CD4-positive, alpha-beta memory T cell (primary cell): ENCODE data around the gene PIAS1. TPM values are rescaled to one million over a fixed set of nuclear protein-coding genes. Genes with fewer than 3 reads are reported as not detected.
A peak's percentile ranks its signal among the peaks of the same experiment; 100 is the strongest.
"Not testable (repeated sequence)": the region's sequence is repeated elsewhere in the genome, so short reads cannot be mapped to it uniquely, and the experiment has no call there.

ENCODE experiments used
- CTCF ChIA-PET: fragments of 350-600 bp; sonication (Branson Sonifier 250); formaldehyde crosslinking; loops from one replicate; lab custom pipeline; 2021; ENCODE audit warnings: inconsistent platforms; ENCODE audit not compliant: partially characterized antibody; lab: Charles Lee
- POLR2A ChIA-PET: fragments of 350-600 bp; sonication (Branson Sonifier 250); formaldehyde crosslinking; loops from one replicate; lab custom pipeline; 2021; ENCODE audit not compliant: partially characterized antibody; lab: Charles Lee
- DNase-seq, 5 donors: peaks; one replicate each; pipeline versions ENCODE4 v3.0.0 to v3.0.0-alpha.2; 2020 to 2022; ENCODE audit warnings: mixed read lengths in 1 of 5
- H3K27ac ChIP-seq: one replicate; pipeline ENCODE4 v1.7.0; 2013; ENCODE audit warnings: low read depth, low read length
- H3K27me3 ChIP-seq: 2 replicates; pipeline ENCODE4 v1.7.0; 2013; ENCODE audit warnings: mild to moderate bottlenecking, low read length, moderate library complexity; ENCODE audit not compliant: insufficient read depth
- H3K36me3 ChIP-seq: 2 replicates; pipeline ENCODE4 v1.7.0; 2013; ENCODE audit warnings: mild to moderate bottlenecking, low read length, moderate library complexity; ENCODE audit not compliant: insufficient read depth
- H3K4me1 ChIP-seq: 2 replicates; pipeline ENCODE4 v1.7.0; 2013; ENCODE audit warnings: mild to moderate bottlenecking, low read length, moderate library complexity; ENCODE audit not compliant: insufficient read depth
- H3K4me3 ChIP-seq, 2 donors: one replicate each; pipeline ENCODE4 v1.7.0; 2013; ENCODE audit warnings: low read length in 2 of 2, mild to moderate bottlenecking in 1 of 2
- H3K9me3 ChIP-seq, 2 donors: one replicate each; pipeline ENCODE4 v1.7.0; 2013; ENCODE audit warnings: low read length in 2 of 2, control low read depth in 1 of 2; ENCODE audit not compliant: control insufficient read depth in 1 of 2
- H3K27ac Mint-ChIP-seq, 7 donors: one replicate each; pipeline ENCODE4 v1.8.0; 2020 to 2021; ENCODE audit warnings: mixed read lengths in 7 of 7, mild to moderate bottlenecking in 6 of 7, inconsistent platforms in 3 of 7, moderate library complexity in 3 of 7
- H3K27me3 Mint-ChIP-seq, 2 donors: one replicate each; pipeline ENCODE4 v1.8.0; 2020 to 2021; ENCODE audit warnings: mixed read lengths in 2 of 2
- H3K36me3 Mint-ChIP-seq, 2 donors: one replicate each; pipeline ENCODE4 v1.8.0; 2020 to 2021; ENCODE audit warnings: mixed read lengths in 2 of 2, inconsistent platforms in 1 of 2, mild to moderate bottlenecking in 1 of 2
- H3K4me1 Mint-ChIP-seq, 4 donors: one replicate each; pipeline ENCODE4 v1.8.0; 2020 to 2021; ENCODE audit warnings: mixed read lengths in 4 of 4, mild to moderate bottlenecking in 1 of 4
- H3K4me3 Mint-ChIP-seq, 8 donors: one replicate each; pipeline ENCODE4 v1.8.0; 2020 to 2021; ENCODE audit warnings: mixed read lengths in 8 of 8, mild to moderate bottlenecking in 7 of 8, moderate library complexity in 6 of 8, inconsistent platforms in 3 of 8
- H3K9me3 Mint-ChIP-seq, 8 donors: one replicate each; pipeline ENCODE4 v1.8.0; 2020 to 2021; ENCODE audit warnings: mixed read lengths in 8 of 8, mild to moderate bottlenecking in 5 of 8, inconsistent platforms in 3 of 8, moderate library complexity in 1 of 8
- intact Hi-C: fragments of 100-400 bp; cut with micrococcal nuclease; formaldehyde crosslinking; loops from one replicate; pipeline ENCODE4 v1.15.1; 2023
- polyA plus RNA-seq, 2 donors: library from polyadenylated mRNA; unstranded; fragments of 300-500 nt; fragmentation: Illumina TruSeq; gene quantifications; one replicate each; pipeline ENCODE4 v1.2.3, GENCODE V29; 2021
- total RNA-seq, 2 experiments: library from RNA; stranded (reverse); gene quantifications; one replicate each; pipeline ENCODE4 v1.2.3, GENCODE V29; 2021

The PIAS1 gene
- total and polyA plus RNA-seq, 4 experiments from 2014 or later: 86.0 to 149 (median 98.4) TPM

DNA sequence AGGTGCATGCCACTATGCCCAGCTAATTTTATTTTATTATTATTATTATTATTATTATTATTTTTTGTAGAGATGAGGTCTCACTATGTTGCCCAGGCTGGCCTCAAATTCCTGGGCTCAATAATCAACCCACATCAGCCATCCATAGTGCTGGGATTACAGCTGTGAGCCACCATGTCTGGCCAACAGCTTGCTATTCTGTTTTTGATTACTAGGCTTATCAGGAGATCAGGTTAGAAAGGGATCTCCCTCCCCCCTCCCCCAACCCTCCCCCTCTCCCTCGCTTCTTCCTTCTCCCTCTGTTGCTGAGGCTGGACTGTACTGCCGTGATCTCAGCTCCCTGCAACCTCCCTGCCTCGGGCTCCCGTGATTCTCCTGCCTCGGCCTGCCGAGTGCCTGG is 166.9 kb downstream of the PIAS1 start:
- no peaks in the 10 kb centered on the region for H3K9me3 ChIP-seq
- Mint-ChIP-seq H3K4me3 (no peak overlapping the region), H3K4me1 (peaks cover 5 to 8% (median 5%) of the 10 kb centered on the region in 4 donors), H3K9me3 (no peaks in the 10 kb centered on the region), H3K27me3 (no peaks in the 10 kb centered on the region), H3K27ac (no peak overlapping the region), H3K36me3 (peaks cover 6 to 12% of the 10 kb centered on the region in 2 donors)
- H3K36me3 ChIP-seq: no peaks in the 10 kb centered on the region
- intact Hi-C loops: no loop called here
- no peaks in the 10 kb centered on the region for H3K27me3 ChIP-seq
- H3K4me3 ChIP-seq: no peak overlapping the region
- ChIA-PET POLR2A (no interaction called here), CTCF (no interaction called here)
- no peak overlapping the region for H3K27ac ChIP-seq
- DNase-seq: no peak
- no peaks in the 10 kb centered on the region for H3K4me1 ChIP-seq

DNA sequence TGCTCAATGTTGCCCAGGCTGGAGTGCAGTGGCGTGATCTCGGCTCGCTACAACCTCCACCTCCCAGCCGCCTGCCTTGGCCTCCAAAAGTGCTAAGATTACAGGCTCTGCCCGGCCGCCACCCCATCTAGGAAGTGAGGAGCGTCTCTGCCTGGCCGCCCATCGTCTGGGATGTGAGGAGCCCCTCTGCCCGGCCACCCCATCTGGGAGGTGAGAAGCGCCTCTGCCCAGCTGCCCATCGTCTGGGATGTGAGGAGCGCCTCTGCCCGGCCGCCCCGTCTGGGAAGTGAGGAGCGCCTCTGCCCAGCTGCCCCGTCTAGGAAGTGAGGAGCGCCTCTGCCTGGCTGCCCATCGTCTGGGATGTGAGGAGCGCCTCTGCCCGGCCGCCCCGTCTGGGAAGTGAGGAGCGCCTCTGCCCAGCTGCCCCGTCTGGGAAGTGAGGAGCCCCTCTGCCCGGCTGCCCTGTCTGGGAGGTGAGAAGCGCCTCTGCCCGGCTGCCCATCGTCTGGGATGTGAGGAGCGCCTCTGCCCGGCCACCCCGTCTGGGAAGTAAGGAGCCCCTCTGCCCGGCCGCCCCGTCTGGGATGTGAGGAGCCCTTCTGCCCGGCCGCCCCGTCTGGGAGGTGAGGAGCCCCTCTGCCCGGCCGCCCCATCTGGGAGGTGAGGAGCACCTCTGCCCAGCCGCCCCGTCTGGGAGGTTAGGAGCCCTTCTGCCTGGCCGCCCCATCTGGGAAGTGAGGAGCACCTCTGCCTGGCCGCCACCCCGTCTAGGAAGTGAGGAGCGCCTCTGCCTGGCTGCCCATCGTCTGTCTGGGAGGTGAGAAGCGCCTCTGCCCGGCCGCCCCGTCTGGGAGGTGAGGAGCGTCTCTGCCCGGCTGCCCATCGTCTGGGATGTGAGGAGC is 167.7 kb downstream of the PIAS1 start:
- H3K27ac Mint-ChIP-seq, H3K4me3 Mint-ChIP-seq, DNase-seq, H3K9me3 Mint-ChIP-seq, H3K27me3 ChIP-seq, H3K36me3 Mint-ChIP-seq, H3K4me3 ChIP-seq, H3K27me3 Mint-ChIP-seq, CTCF ChIA-PET, H3K36me3 ChIP-seq, intact Hi-C loops, POLR2A ChIA-PET, H3K4me1 ChIP-seq, H3K4me1 Mint-ChIP-seq, H3K9me3 ChIP-seq, H3K27ac ChIP-seq: not testable (repeated sequence)

DNA sequence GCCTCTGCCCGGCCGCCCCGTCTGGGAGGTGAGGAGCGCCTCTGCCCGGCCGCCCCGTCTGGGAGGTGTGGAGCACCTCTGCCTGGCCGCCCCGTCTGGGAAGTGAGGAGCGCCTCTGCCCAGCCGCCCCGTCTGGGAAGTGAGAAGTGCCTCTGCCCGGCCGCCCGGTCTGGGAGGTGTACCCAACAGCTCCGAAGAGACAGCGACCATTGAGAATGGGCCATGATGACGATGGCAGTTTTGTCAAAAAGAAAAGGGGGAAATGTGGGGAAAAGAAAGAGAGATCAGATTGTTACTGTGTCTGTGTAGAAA is 168.3 kb downstream of the PIAS1 start:
- CTCF ChIA-PET: not testable (repeated sequence)

DNA sequence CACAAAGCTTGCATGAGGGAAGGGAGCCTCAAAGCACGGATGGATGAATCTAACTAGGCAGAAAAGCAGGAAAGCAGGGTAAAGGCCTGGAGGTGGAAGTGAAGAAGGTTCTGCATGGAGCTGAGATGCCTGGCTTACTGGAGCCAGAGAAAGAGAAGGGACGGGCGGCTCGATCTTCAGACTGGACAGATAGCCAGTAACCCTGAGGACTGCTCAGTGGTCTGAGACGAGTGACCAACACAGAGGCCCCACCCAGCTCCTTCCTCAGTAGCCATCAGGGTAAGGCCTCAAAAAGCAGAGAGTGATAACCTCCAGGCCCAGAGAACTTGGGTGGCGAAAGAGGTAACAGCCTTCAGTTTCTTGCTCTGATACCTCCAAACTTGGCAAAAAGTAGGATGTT is 169.1 kb downstream of the PIAS1 start:
- Mint-ChIP-seq H3K27ac (no peak overlapping the region), H3K9me3 (no peaks in the 10 kb centered on the region), H3K27me3 (no peaks in the 10 kb centered on the region), H3K4me1 (peaks cover 9 to 17% (median 12%) of the 10 kb centered on the region in 4 donors), H3K36me3 (peaks cover 0 to 4% of the 10 kb centered on the region in 2 donors), H3K4me3 (no peak overlapping the region)
- H3K27me3 ChIP-seq: no peaks in the 10 kb centered on the region
- CTCF ChIA-PET: no interaction called here
- DNase-seq: no peak
- H3K4me3 ChIP-seq: no peak overlapping the region
- no peaks in the 10 kb centered on the region for H3K9me3 ChIP-seq
- intact Hi-C loops: no loop called here
- no peaks in the 10 kb centered on the region for H3K36me3 ChIP-seq
- POLR2A ChIA-PET: no interaction called here
- peaks cover 6% of the 10 kb centered on the region for H3K4me1 ChIP-seq
- H3K27ac ChIP-seq: no peak overlapping the region

More for the DNA sequence above, 168.3 kb downstream of the PIAS1 start:
- H3K27ac Mint-ChIP-seq, H3K4me1 ChIP-seq, H3K27ac ChIP-seq, H3K4me3 ChIP-seq, H3K4me1 Mint-ChIP-seq, H3K4me3 Mint-ChIP-seq, H3K9me3 ChIP-seq, H3K36me3 Mint-ChIP-seq, POLR2A ChIA-PET, H3K27me3 Mint-ChIP-seq, H3K27me3 ChIP-seq, DNase-seq, intact Hi-C loops, H3K36me3 ChIP-seq, H3K9me3 Mint-ChIP-seq: not testable (repeated sequence)

DNA sequence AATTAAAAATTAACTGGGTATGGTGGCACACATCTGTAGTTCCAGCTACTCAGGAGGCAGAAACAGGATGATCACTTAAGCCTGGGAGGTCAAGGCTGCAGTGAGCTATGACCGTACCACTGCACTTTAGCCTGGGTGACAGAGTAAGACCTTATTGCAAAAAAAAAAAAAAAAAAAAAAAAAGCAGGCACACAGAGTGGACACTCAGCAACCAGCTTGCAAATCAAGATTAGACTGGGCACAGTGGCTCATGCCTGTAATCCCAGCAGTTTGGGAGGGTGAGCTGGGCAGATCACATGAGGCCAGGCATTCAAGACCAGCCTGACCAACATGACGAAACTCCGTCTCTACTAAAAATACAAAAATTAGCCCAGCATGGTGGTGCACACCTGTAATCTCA is 170.0 kb downstream of the PIAS1 start:
- Histone ChIP-seq H3K4me3 (no peak overlapping the region), H3K36me3 (no peaks in the 10 kb centered on the region), H3K27me3 (no peaks in the 10 kb centered on the region), H3K27ac (no peak overlapping the region), H3K4me1 (peaks cover 12% of the 10 kb centered on the region), H3K9me3 (no peaks in the 10 kb centered on the region)
- peak overlapping the region in 1 of 7 donors; percentile 68 for H3K27ac Mint-ChIP-seq
- CTCF ChIA-PET: interaction anchor here (0.7 to 1.0 kb wide), 3 partner anchors 29 to 947 kb away, joined by 3 read pairs; no protein-coding TSS in a partner anchor
- intact Hi-C loops: no loop called here
- peaks cover 16 to 26% (median 19%) of the 10 kb centered on the region in 4 donors for H3K4me1 Mint-ChIP-seq
- H3K9me3 Mint-ChIP-seq: no peaks in the 10 kb centered on the region
- no peak overlapping the region for H3K4me3 Mint-ChIP-seq
- POLR2A ChIA-PET: no interaction called here
- H3K27me3 Mint-ChIP-seq: no peaks in the 10 kb centered on the region
- H3K36me3 Mint-ChIP-seq: peaks cover 0 to 4% of the 10 kb centered on the region in 2 donors
- DNase-seq: no peak

DNA sequence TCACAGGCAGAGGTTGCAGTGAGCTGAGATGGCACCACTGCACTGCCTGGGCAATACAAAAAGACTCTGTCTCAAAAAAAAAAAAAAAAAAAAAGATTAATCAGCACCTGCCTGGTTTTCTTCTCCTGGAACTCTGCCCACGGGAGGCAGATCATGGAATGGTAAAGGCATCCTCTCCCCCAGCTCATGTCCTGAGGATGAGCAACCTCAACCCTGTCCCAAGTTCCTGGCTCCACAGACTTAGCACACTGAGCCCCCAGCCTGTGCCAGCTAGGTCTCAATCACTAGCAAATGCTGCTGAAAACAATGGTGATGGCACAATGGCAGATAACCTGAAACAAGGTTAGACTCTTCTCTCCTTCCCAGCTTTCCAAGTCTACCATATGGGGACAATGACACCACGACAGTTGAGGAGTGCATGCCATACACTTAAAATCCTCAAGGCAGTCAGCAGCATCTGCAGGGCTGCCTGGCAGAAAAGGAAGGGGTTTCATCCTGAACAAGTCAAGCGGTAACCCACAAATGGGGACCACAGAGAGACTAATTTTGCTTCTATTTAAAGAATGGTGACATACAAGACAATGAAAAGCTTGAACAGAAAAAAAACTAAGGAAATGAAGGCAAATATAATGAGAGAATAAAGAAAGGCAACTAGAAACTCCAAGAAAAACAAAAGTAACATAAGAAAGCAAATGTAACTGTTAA is 170.6 kb downstream of the PIAS1 start:
- ChIA-PET POLR2A (interaction anchor here (0.7 kb wide), 2 partner anchors 8 to 156 kb away, joined by 3 read pairs; no protein-coding TSS in a partner anchor), CTCF (interaction anchor here (0.7 to 1.0 kb wide), 3 partner anchors 28 to 948 kb away, joined by 3 read pairs; no protein-coding TSS in a partner anchor)
- peak overlapping the region in 1 of 8 donors; percentile 23 for H3K4me3 Mint-ChIP-seq
- Histone ChIP-seq H3K4me3 (no peak overlapping the region), H3K9me3 (no peaks in the 10 kb centered on the region), H3K27me3 (no peaks in the 10 kb centered on the region), H3K36me3 (no peaks in the 10 kb centered on the region), H3K4me1 (peaks cover 12% of the 10 kb centered on the region), H3K27ac (no peak overlapping the region)
- H3K27me3 Mint-ChIP-seq: no peaks in the 10 kb centered on the region
- no peak for DNase-seq
- H3K9me3 Mint-ChIP-seq: no peaks in the 10 kb centered on the region
- intact Hi-C loops: no loop called here
- peak overlapping the region in 2 of 7 donors; percentile 14 to 76 for H3K27ac Mint-ChIP-seq
- H3K36me3 Mint-ChIP-seq: peaks cover under 1 to 4% of the 10 kb centered on the region in 2 donors
- H3K4me1 Mint-ChIP-seq: peaks cover 16 to 26% (median 19%) of the 10 kb centered on the region in 4 donors

DNA sequence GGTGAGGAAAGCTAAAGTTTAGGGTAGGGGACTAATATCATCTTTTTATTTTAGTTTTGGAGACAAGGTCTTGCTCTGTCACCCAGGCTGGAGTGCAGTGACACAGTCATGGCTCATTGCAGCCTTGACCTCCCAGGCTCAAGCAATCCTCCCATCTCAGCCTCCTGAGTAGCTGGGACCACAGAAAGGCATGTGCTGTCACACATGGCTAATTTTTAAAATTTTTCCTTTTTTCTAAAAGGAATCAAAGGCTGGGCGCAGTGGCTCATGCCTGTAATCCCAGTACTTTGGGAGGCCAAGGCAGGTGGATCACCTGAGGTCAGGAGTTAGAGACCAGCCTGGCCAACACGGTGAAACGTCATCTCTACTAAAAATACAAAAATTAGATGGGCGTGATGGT is 171.3 kb downstream of the PIAS1 start:
- H3K9me3 Mint-ChIP-seq, CTCF ChIA-PET, H3K4me3 ChIP-seq, H3K27me3 ChIP-seq, intact Hi-C loops, H3K36me3 ChIP-seq, H3K27ac ChIP-seq, H3K27me3 Mint-ChIP-seq, H3K27ac Mint-ChIP-seq, DNase-seq, POLR2A ChIA-PET, H3K36me3 Mint-ChIP-seq, H3K9me3 ChIP-seq: not testable (repeated sequence)
- H3K4me1 Mint-ChIP-seq: peaks cover 21 to 32% (median 25%) of the 10 kb centered on the region in 4 donors
- H3K4me3 Mint-ChIP-seq: peak overlapping the region in 1 of 8 donors; percentile 23
- H3K4me1 ChIP-seq: peaks cover 19% of the 10 kb centered on the region
